ENCODE data around the gene BTG2. TPM values are rescaled to one million over a fixed set of nuclear protein-coding genes. Genes with fewer than 3 reads are reported as not detected.
A peak's percentile ranks its signal among the peaks of the same experiment; 100 is the strongest.

The BTG2 gene
- total RNA-seq, 4 donors from 2014 or later = 74.5 to 169 (median 116) TPM

DNA sequence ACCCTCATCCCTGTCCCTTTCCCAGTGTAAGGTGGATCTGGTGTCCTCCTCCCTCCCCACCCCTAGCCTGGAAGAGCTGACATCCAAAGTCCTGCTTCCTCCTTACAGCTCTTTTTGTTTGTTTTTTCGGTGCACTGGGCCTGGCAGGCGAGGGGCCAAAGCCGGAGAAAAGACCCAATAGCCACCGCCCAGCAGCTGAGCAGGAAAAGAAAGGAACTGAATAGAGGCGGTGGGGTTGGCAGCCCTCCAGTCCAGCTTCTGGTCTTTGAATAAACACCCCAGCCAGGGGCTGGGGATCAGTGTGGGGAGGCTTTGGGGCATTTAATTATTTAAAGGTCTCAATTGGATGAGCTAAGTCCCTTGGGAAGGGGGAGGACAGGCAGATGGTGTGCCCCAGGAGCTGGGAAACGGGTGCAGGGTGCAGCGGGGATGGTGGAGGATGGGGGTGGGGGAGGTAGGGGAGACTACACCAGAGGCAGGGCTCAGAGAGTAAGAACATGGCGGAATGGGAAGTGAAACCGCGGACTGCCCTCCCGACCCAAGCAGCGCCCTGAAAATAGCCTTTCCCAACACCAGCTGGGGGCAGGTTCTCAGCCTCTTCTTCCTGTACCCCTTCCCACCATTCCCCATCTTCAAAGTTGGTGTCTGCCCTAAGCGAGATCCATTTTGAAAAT lies 20.2 kb downstream of the BTG2 start:
- H3K36me3 ChIP-seq = no peaks in the 10 kb centered on the region
- H3K4me1 ChIP-seq = peaks cover 0 to 84% (median 37%) of the 10 kb centered on the region in 3 donors
- peak overlapping the region in 3 of 4 donors; percentile 77 to 98 (median 86) for H3K27ac ChIP-seq
- 17 to 46% methylated on average over 2 to 9 of the region's 13 CpGs for WGBS, 2 donors (ENCODE audit: low coverage in 1 of 2)
- no peak for ATAC-seq
- H3K4me3 ChIP-seq = no peak overlapping the region
- TF ChIP-seq POLR2A (IDR thresholded peaks at IDR 0.05) = no peak
- no peak for TF ChIP-seq CTCF (IDR thresholded peaks at IDR 0.05)
- no peak for TF ChIP-seq EP300 (IDR thresholded peaks at IDR 0.05)
- no peak for TF ChIP-seq POLR2AphosphoS5 (IDR thresholded peaks at IDR 0.05)
- no peaks in the 10 kb centered on the region for H3K27me3 ChIP-seq
- no peaks in the 10 kb centered on the region for H3K9me3 ChIP-seq

DNA sequence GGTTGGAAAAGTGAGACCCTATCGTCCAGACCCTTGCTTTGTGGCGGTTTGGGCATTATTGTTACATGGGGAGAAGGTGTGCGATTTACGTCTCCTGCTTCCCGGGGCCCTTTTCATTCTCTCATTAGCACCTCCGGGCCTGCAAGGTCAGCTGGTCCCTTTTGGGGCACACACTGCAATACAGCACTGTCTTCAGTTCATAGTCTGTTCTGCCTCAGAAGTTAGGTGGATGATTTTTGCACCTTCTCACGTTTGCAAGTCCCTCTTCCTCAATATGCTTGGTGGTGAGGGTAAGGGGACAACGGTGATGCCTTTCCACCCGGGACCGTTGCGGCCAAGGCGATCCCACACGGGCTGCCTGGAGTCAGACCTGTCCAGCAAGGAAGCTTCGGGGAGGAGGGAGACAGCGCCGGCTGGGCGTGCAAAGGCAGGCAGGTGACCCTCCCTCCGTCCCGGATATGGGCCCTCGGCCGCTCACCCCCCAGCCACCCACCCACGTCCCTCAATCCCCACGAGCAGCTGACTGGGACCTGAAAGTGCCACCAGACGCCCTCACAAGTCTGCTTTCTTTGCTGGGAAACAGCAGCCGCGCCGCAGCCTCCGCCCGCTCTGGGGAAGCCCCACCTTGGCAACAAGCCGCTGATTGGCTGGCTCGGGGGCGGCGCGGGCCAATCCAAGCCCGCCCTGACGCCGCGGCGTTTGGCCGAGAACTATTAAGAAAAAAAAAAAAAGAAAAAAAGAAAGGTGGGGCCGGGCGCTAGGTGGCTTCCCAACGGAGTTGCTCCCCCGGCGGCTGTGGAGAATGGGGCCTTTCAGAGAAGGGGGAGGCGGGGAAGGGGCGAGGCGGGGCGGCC lies 21.7 kb downstream of the BTG2 start:
- TF ChIP-seq POLR2AphosphoS5 (IDR thresholded peaks at IDR 0.05) (peak; percentile 86), EP300 (IDR thresholded peaks at IDR 0.05) (no peak), POLR2A (IDR thresholded peaks at IDR 0.05) (peak; percentile 71 to 82), CTCF (IDR thresholded peaks at IDR 0.05) (no peak)
- peak; percentile 90 for ATAC-seq
- Histone ChIP-seq H3K27me3 (no peaks in the 10 kb centered on the region), H3K4me1 (peaks cover 0 to 69% (median 37%) of the 10 kb centered on the region in 3 donors), H3K27ac (peak overlapping the region; percentile 77 to 98 (median 88)), H3K9me3 (no peaks in the 10 kb centered on the region), H3K4me3 (peak overlapping the region; percentile 34 to 52), H3K36me3 (no peaks in the 10 kb centered on the region)
- WGBS, 2 donors (ENCODE audit: low coverage in 1 of 2) = 14 to 38% methylated on average over 5 to 20 of the region's 49 CpGs

DNA sequence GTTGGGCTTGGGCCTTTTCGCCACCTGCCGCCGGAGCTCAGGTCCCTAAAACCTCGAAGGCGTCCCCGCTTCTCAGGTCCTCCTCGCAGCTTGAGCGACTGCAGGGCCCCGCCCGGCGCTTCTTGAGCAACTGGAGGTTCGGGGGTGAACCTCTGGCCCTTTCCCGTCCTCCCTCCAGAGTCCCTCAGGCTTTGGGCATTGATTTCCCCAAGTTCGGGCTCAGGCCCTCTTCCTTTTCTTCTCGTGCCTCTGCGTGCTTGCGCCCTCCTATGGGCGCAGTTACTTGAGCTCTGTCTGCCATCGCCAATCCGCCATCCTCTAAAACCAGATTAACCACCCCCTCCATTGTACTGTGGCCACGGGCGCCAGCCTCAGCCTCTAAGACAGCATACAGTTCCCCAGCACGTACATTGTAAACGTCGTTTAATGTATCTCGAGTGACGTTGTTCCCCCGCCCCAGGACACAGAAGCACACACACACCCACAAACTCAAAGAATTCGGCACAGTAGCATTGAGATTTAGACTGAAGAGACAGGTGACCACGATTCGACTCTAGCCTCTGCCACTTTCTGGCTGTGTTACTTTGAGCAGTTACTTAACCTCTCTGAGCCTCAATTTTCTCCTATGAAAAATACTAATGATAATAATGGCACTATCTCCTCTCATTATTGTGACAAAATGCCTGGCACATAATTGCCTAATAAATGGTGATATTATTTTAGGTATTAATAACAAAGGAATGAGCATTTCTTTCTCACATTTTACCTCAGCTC lies 22.6 kb downstream of the BTG2 start:
- H3K9me3 ChIP-seq = no peaks in the 10 kb centered on the region
- TF ChIP-seq POLR2AphosphoS5 (IDR thresholded peaks at IDR 0.05) = no peak
- peak in 3 of 4 experiments; percentile 59 to 69 (median 62) for TF ChIP-seq CTCF (IDR thresholded peaks at IDR 0.05)
- no peak for TF ChIP-seq POLR2A (IDR thresholded peaks at IDR 0.05)
- whole genome bisulfite sequencing, 2 donors (ENCODE audit: low coverage in 1 of 2) = 9 to 26% methylated on average over 15 to 23 of the region's 31 CpGs
- peaks cover 0 to 61% (median 37%) of the 10 kb centered on the region in 3 donors for H3K4me1 ChIP-seq
- peak overlapping the region; percentile 77 to 98 (median 88) for H3K27ac ChIP-seq
- H3K4me3 ChIP-seq = peak overlapping the region; percentile 34 to 52
- ATAC-seq = peak; percentile 39
- H3K27me3 ChIP-seq = no peaks in the 10 kb centered on the region
- H3K36me3 ChIP-seq = no peaks in the 10 kb centered on the region

DNA sequence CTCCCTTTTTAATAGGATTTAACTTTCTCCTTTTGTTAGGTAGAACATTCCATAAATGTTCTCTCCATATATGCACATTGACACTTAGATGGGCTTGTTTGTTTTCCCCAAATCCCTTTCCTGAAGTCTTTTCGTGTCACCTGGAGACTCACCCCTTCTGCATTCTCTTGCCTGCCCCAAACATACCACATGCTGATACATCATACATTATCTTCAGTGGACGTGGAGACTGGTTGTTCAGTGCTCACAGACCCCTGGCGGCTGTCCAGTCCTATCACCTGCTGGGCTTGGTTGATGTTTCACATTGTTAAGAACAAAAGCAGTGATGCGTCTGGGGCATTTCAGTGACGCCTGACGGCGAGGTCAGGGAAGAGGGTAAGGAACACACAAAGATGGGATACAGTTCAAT lies 23.4 kb downstream of the BTG2 start:
- Histone ChIP-seq H3K9me3 (no peaks in the 10 kb centered on the region), H3K4me1 (peaks cover 0 to 52% (median 29%) of the 10 kb centered on the region in 3 donors), H3K27ac (peak overlapping the region in 3 of 4 donors; percentile 86 to 98 (median 89))

More for the DNA sequence above, 23.4 kb downstream of the BTG2 start:
- 25 to 78% methylated on average over 1 to 6 of the region's 7 CpGs for WGBS, 2 donors (ENCODE audit: low coverage in 1 of 2)
- no peaks in the 10 kb centered on the region for H3K36me3 ChIP-seq
- TF ChIP-seq CTCF (IDR thresholded peaks at IDR 0.05) = no peak
- TF ChIP-seq POLR2A (IDR thresholded peaks at IDR 0.05) = no peak
- TF ChIP-seq EP300 (IDR thresholded peaks at IDR 0.05) = no peak
- no peak for TF ChIP-seq POLR2AphosphoS5 (IDR thresholded peaks at IDR 0.05)
- no peak overlapping the region for H3K4me3 ChIP-seq
- no peak for ATAC-seq
- H3K27me3 ChIP-seq = no peaks in the 10 kb centered on the region
